Measurements from ENCODE around the gene TBX18. TPM values are rescaled to one million over a fixed set of nuclear protein-coding genes. Genes with fewer than 3 reads are reported as not detected.

TBX18 gene
- total RNA-seq, result 7.6 TPM

DNA sequence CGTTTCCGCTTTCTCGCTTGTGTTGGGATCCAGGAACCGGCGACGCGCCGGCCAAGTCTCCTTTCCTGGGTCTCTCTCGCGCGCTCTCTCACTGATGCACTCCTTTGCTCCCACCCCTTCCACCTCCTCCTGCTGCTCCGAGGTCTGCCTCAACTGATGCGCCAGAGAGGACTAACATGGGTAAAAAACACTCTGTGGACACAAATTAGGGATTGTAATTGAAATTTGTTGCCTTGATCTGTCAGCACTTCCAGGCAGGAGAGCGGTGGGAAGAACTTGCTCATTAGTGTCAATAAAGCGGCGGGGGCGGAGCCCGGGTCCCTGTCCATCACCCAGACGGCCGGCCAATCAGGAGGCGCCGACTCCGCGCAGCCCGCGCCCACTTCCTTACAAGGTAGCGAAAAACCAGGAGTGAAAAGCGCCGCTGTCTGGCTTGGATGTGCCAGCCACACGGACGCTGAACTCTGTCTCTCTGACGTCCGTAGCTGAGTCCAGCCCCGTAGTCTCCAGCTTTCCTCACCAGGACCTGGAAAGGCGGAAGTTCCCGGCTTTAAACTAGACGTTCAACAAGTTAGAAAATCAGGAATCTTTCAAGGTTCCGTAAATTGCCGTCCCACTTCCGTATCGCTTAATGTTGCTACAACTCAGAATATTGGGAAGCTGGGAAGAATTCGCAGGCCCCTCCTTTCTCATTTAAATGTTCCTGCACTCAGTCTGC is at the start of gene TBX18:
TBX18 (minus strand) TSS at position 267 of the 718 bp plus-strand sequence. CDS start 417 bp downstream, outside the sequence.

Small RNAs within 50 kb of the gene (small RNA-seq; reads per million reads assigned to genes)
- gene AL590143.1, result not detected
